Measurements from ENCODE around the gene RASA3. TPM values are rescaled to one million over a fixed set of nuclear protein-coding genes. Genes with fewer than 3 reads are reported as not detected.

RASA3 gene
- total RNA-seq, 1 donor from 2014 or later: 9.3 TPM

GRCh38 chr13:113933901-113934300 is 198.5 kb downstream of the RASA3 start:
- H3K27me3 Mint-ChIP-seq: peaks cover 7% of the 10 kb centered on the region
- H3K4me3 Mint-ChIP-seq: no peak overlapping the region
- peaks cover 19% of the 10 kb centered on the region for H3K4me1 Mint-ChIP-seq (ENCODE audit: unreplicated experiment)
- no peak overlapping the region for H3K27ac Mint-ChIP-seq
- no peak for DNase-seq (ENCODE audit: extremely low spot score, unreplicated experiment)
- H3K36me3 Mint-ChIP-seq: no peaks in the 10 kb centered on the region
- no peaks in the 10 kb centered on the region for H3K9me3 Mint-ChIP-seq
- no peak for TF ChIP-seq CTCF (conservative IDR thresholded peaks at IDR 0.05)

- Mint-ChIP-seq H3K4me3 (no peak overlapping the region), H3K36me3 (no peaks in the 10 kb centered on the region), H3K9me3 (no peaks in the 10 kb centered on the region), H3K27ac (no peak overlapping the region), H3K4me1 (ENCODE audit: unreplicated experiment) (peaks cover 14% of the 10 kb centered on the region), H3K27me3 (peaks cover 4% of the 10 kb centered on the region)
- TF ChIP-seq CTCF (conservative IDR thresholded peaks at IDR 0.05): no peak
- DNase-seq (ENCODE audit: extremely low spot score, unreplicated experiment): peak; percentile 44
Observed at GRCh38 chr13:113931841-113932459, 200.5 kb downstream of the RASA3 start.

- H3K9me3 Mint-ChIP-seq: no peaks in the 10 kb centered on the region
Observed at GRCh38 chr13:113930671-113931637, 201.5 kb downstream of the RASA3 start.

GRCh38 chr13:113929628-113930615 is 202.5 kb downstream of the RASA3 start:
- H3K4me3 Mint-ChIP-seq: no peak overlapping the region
- peaks cover 8% of the 10 kb centered on the region for H3K4me1 Mint-ChIP-seq (ENCODE audit: unreplicated experiment)
- H3K36me3 Mint-ChIP-seq: no peaks in the 10 kb centered on the region
- H3K9me3 Mint-ChIP-seq: no peaks in the 10 kb centered on the region
- no peak overlapping the region for H3K27ac Mint-ChIP-seq
- peak; percentile 62 for DNase-seq (ENCODE audit: extremely low spot score, unreplicated experiment)
- no peak for TF ChIP-seq CTCF (conservative IDR thresholded peaks at IDR 0.05)
- H3K27me3 Mint-ChIP-seq: no peaks in the 10 kb centered on the region

More at GRCh38 chr13:113930671-113931637, 201.5 kb downstream of the RASA3 start:
- Mint-ChIP-seq H3K36me3 (no peaks in the 10 kb centered on the region), H3K4me1 (ENCODE audit: unreplicated experiment) (peaks cover 14% of the 10 kb centered on the region), H3K27ac (no peak overlapping the region), H3K27me3 (peaks cover 4% of the 10 kb centered on the region), H3K4me3 (no peak overlapping the region)
- TF ChIP-seq CTCF (conservative IDR thresholded peaks at IDR 0.05): no peak
- DNase-seq (ENCODE audit: extremely low spot score, unreplicated experiment): peak; percentile 64
